Activated CD4-positive, alpha-beta T cell treated with anti-CD3 and anti-CD28 coated beads, Interleukin-2, amount 50 U/mL, for 4 hours (primary cell): ENCODE measurements around the gene FOXD2.
"Not testable (repeated sequence)": the region's sequence is repeated elsewhere in the genome, so short reads cannot be mapped to it uniquely, and the experiment has no call there.

ENCODE experiments used
- DNase-seq, 2 experiments: peaks; one replicate each; pipeline ENCODE4 v3.0.0-alpha.2; 2020

The FOXD2 gene

GRCh38 chr1:47440599-47441081 lies 2.8 kb downstream of the FOXD2 start:
- DNase-seq: no peak

GRCh38 chr1:47441450-47442106 lies 3.7 kb downstream of the FOXD2 start:
- DNase-seq: no peak

- DNase-seq: no peak
Measured at GRCh38 chr1:47442202-47442601, 4.4 kb downstream of the FOXD2 start.

- DNase-seq: no peak
Measured at GRCh38 chr1:47442842-47443529, 5.1 kb downstream of the FOXD2 start.

DNA sequence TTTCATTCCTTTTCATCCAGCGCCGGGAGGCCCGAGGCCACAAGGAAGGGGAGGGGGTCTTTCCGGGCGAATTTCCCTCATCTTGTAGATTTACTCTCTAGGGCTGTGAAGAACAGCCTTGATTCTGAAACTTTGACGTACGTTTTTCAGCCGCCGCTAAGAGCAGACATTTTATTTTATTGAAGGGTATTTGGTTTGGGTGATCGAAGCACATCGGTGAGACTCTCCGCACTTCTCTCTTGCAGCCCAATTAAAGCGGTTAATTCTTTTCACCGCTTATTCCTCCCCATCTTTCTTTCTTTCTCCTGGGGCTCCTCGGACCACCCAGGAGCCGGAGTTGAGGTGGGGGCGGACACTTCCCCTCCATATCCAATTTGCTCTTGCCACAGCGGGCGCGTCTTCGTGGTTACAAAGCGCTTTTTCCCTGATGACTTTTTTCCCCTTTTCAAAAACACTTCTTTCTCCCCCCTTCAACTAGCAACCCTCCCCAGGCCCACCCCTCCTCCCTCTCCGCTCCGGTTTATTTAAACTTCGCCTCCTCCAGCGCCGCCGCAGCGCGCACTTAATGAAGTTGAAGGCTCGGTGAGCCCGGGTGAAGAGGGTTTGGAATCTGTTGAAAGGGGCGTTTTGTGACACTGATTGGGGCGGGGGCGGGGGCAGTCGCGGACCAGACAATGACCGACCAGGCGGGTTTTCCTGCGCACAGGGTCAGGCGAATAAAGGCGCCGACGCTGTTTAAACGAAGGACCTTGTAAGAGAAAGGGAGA lies 5.9 kb downstream of the FOXD2 start:
- no peak for DNase-seq

DNA sequence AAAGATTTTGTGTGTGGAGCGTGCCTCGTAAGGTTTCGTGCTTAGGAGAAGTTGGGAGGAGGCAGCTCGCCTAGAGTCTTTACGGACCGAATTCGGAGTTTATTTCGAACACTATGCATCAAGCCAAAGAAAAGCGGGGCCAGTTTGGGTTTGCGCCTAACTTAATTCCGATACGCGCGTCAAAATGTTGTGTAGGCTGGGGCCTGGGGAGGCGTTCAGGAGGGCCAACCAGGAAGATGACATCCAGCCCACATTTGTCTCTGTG lies 6.4 kb downstream of the FOXD2 start:
- DNase-seq: no peak

GRCh38 chr1:47444562-47445465 lies 7.0 kb downstream of the FOXD2 start:
- DNase-seq: no peak

- no peak for DNase-seq
Measured at GRCh38 chr1:47445823-47446550, 8.1 kb downstream of the FOXD2 start.

DNA sequence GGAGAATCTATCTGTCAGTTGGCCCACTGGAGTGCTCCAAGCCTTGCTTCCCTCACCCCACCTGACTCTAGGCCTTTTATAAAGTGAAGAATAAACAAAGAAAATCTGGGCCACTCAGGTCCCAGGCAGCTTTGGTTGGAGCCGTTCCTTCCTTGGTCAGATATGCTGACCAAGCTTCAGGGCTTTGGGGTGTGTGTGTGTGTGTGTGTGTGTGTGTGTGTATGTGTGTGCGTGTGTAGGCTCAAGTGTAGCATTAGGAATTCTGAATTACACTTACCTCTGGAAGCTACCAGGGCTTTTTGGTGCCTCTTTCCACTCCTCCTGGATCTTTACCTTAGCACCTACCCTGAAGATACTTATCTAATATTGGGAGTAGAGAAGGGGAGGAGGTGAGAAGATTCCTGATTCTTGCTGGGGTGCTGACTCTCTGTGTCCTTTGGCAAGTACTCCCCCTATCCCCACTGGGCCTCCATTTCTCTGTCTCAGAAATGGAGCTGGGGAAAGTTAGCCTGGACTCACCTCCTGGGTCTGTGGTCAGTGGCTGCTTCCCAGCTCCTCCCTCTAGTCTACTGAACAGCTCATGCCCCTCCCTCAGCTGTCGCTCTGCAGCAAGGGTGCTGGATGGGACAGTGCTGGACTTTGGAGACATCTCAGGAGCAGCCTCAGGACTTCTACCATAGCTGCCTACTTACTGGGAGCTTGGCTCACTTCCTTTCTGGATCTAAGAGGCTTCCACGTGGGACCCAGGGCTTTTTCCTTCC lies 10.8 kb downstream of the FOXD2 start:
- no peak for DNase-seq

- no peak for DNase-seq
Measured at GRCh38 chr1:47449822-47450552, 12.1 kb downstream of the FOXD2 start.

GRCh38 chr1:47450606-47451005 lies 12.8 kb downstream of the FOXD2 start:
- DNase-seq: no peak

GRCh38 chr1:47452426-47452825 lies 14.6 kb downstream of the FOXD2 start:
- DNase-seq: no peak

GRCh38 chr1:47453910-47454309 lies 16.1 kb downstream of the FOXD2 start:
- DNase-seq: not testable (repeated sequence)

GRCh38 chr1:47456250-47456649 lies 18.4 kb downstream of the FOXD2 start:
- no peak for DNase-seq

DNA sequence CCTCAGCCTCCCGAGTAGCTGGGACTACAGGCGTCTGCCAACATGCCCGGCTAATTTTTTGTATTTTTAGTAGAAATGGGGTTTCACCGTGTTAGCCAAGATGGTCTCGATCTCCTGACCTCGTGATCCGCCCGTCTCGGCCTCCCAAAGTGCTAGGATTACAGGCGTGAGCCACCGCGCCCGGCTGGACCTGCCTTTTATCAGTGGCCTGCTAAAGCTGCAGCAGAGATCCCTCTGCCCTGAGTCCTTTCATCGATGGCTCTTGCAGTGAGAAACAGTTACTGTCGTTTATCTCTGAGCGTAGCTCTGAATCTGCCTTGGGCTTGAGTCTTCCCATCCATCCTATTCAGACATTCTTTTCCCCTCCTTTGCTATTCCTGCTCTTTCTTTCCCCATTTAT lies 19.7 kb downstream of the FOXD2 start:
- not testable (repeated sequence) for DNase-seq

GRCh38 chr1:47459253-47459788 lies 21.5 kb downstream of the FOXD2 start:
- DNase-seq: no peak

- no peak for DNase-seq
Measured at GRCh38 chr1:47460040-47460439, 22.2 kb downstream of the FOXD2 start.

DNA sequence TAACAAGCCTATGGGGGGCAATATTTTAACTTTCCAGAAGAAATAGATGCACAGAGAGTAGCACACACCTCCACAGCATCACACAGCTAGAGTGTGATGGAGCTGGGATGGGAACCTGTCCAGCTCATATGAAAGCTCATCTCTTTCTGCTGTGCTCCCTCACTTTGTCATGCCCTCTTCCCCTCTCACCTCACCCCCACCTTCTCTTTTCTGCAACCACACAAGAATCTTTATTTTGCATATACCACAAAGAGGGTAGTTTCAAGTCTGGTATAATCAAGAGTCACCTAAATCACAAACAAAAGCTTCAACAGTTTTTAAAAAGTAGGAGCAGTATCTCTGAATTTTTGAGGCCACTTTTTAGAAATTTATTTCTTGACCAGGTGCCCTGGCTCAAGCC lies 22.6 kb downstream of the FOXD2 start:
- DNase-seq: no peak

- DNase-seq: no peak
Measured at GRCh38 chr1:47465605-47466004, 27.8 kb downstream of the FOXD2 start.

DNA sequence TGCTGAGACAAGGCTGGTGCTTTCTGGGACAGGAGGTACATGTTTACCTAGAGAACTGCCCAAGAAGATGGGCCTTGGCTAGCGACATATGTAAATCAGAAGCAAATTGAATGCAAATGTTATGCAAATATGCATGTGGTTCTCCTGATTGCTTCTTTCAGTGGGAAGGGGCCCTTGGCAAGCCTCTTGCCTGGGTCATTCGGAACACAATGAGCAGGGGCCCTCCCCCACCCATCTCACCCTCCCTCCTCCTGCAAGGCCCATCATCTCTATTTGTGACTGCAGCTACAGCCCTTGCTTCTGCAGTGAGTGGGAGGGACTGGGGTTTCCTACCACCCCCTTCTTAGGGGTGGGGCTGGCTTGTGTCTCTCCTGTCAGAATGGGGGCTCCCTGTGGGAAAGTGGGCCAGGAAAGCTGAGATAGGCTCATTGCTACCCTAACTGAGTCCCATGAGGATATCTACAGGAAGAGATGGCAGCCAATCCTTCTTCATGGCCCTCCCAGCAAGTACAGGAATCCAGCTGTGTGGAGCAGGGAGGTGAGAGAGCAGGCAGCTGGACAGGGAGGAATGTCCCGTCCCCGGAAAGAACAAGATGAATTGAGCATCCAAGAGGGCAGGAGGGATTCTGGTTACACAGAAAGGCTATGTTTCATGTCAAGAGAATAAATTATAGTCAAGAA lies 31.0 kb downstream of the FOXD2 start:
- DNase-seq: no peak
